Measurements from ENCODE around the gene WDR70. TPM values are rescaled to one million over a fixed set of nuclear protein-coding genes. Genes with fewer than 3 reads are reported as not detected.

Gene WDR70
- total RNA-seq, 1 donor from 2014 or later: 43.0 TPM

GRCh38 chr5:37496902-37497445 is 117.9 kb downstream of the WDR70 start:
- TF ChIP-seq CTCF (IDR thresholded peaks at IDR 0.05; ENCODE audit: unreplicated experiment): no peak
- Mint-ChIP-seq H3K27me3 (no peaks in the 10 kb centered on the region), H3K4me3 (ENCODE audit: low read depth) (no peak overlapping the region), H3K36me3 (ENCODE audit: insufficient read depth) (peaks cover 13% of the 10 kb centered on the region), H3K9me3 (ENCODE audit: low read depth) (no peaks in the 10 kb centered on the region), H3K27ac (no peak overlapping the region), H3K4me1 (ENCODE audit: low read depth) (no peaks in the 10 kb centered on the region)
- no peak for DNase-seq (ENCODE audit: low spot score, unreplicated experiment)

GRCh38 chr5:37501152-37501551 is 122.0 kb downstream of the WDR70 start:
- no peak for DNase-seq (ENCODE audit: low spot score, unreplicated experiment)
- no peaks in the 10 kb centered on the region for H3K4me1 Mint-ChIP-seq (ENCODE audit: low read depth)
- peaks cover 24% of the 10 kb centered on the region for H3K36me3 Mint-ChIP-seq (ENCODE audit: insufficient read depth)
- H3K9me3 Mint-ChIP-seq (ENCODE audit: low read depth): no peaks in the 10 kb centered on the region
- H3K27ac Mint-ChIP-seq: no peak overlapping the region
- H3K27me3 Mint-ChIP-seq: no peaks in the 10 kb centered on the region
- no peak overlapping the region for H3K4me3 Mint-ChIP-seq (ENCODE audit: low read depth)
- no peak for TF ChIP-seq CTCF (IDR thresholded peaks at IDR 0.05; ENCODE audit: unreplicated experiment)

- H3K27ac Mint-ChIP-seq: no peak overlapping the region
- no peak for TF ChIP-seq CTCF (IDR thresholded peaks at IDR 0.05; ENCODE audit: unreplicated experiment)
- no peaks in the 10 kb centered on the region for H3K4me1 Mint-ChIP-seq (ENCODE audit: low read depth)
- no peak overlapping the region for H3K4me3 Mint-ChIP-seq (ENCODE audit: low read depth)
- no peaks in the 10 kb centered on the region for H3K9me3 Mint-ChIP-seq (ENCODE audit: low read depth)
- no peak for DNase-seq (ENCODE audit: low spot score, unreplicated experiment)
- H3K27me3 Mint-ChIP-seq: no peaks in the 10 kb centered on the region
- peaks cover 14% of the 10 kb centered on the region for H3K36me3 Mint-ChIP-seq (ENCODE audit: insufficient read depth)
Observed at GRCh38 chr5:37506241-37506640, 127.1 kb downstream of the WDR70 start.

GRCh38 chr5:37506722-37507121 is 127.6 kb downstream of the WDR70 start:
- H3K27me3 Mint-ChIP-seq: no peaks in the 10 kb centered on the region
- TF ChIP-seq CTCF (IDR thresholded peaks at IDR 0.05; ENCODE audit: unreplicated experiment): no peak
- no peak overlapping the region for H3K27ac Mint-ChIP-seq
- H3K9me3 Mint-ChIP-seq (ENCODE audit: low read depth): no peaks in the 10 kb centered on the region
- no peaks in the 10 kb centered on the region for H3K4me1 Mint-ChIP-seq (ENCODE audit: low read depth)
- no peak for DNase-seq (ENCODE audit: low spot score, unreplicated experiment)
- peaks cover 14% of the 10 kb centered on the region for H3K36me3 Mint-ChIP-seq (ENCODE audit: insufficient read depth)
- no peak overlapping the region for H3K4me3 Mint-ChIP-seq (ENCODE audit: low read depth)

GRCh38 chr5:37511646-37512045 is 132.5 kb downstream of the WDR70 start:
- Mint-ChIP-seq H3K4me3 (ENCODE audit: low read depth) (no peak overlapping the region), H3K9me3 (ENCODE audit: low read depth) (no peaks in the 10 kb centered on the region)

More at GRCh38 chr5:37511646-37512045, 132.5 kb downstream of the WDR70 start:
- Mint-ChIP-seq H3K27ac (no peak overlapping the region), H3K27me3 (no peaks in the 10 kb centered on the region), H3K4me1 (ENCODE audit: low read depth) (peaks cover 3% of the 10 kb centered on the region), H3K36me3 (ENCODE audit: insufficient read depth) (no peaks in the 10 kb centered on the region)
- no peak for TF ChIP-seq CTCF (IDR thresholded peaks at IDR 0.05; ENCODE audit: unreplicated experiment)
- DNase-seq (ENCODE audit: low spot score, unreplicated experiment): no peak
